IMR-90 (cell line): Measurements from ENCODE around the gene TMUB2. TPM values are rescaled to one million over a fixed set of nuclear protein-coding genes. Genes with fewer than 3 reads are reported as not detected.
A peak's percentile ranks its signal among the peaks of the same experiment; 100 is the strongest.

Experiments used
- ATAC-seq: fragments of 200-7000 bp; cut with Tn5 transposase; 2 replicates; pipeline ENCODE4 v1.9.1; 2020; ENCODE audit warnings: low read depth, mild to moderate bottlenecking, moderate library complexity
- BruUV-seq: library from RNA; stranded (reverse); fragments of 400-500 nt; replicated peaks from 2 replicates; lab custom pipeline; 2021; lab: Mats Ljungman, UMichigan
- CTCF ChIA-PET: fragments of 300-600 bp; formaldehyde crosslinking; extraction: SDS; loops from one replicate; lab custom pipeline; 2021; ENCODE audit warnings: antibody characterized with exemption; lab: Yijun Ruan, JAX
- POLR2A ChIA-PET: fragments of 300-600 bp; sonication (Branson Sonifier 250); formaldehyde crosslinking; loops from one replicate; lab custom pipeline; 2022; ENCODE audit warnings: antibody characterized with exemption; ENCODE audit not compliant: unreplicated experiment; lab: Charles Lee
- DNase-seq: peaks from one replicate; pipeline ENCODE4 v3.0.0; 2013
- H2AFZ ChIP-seq: replicated peaks from 2 replicates; pipeline ENCODE3; 2013; ENCODE audit warnings: low read length, mild to moderate bottlenecking; ENCODE audit not compliant: poor library complexity
- H2AK5ac ChIP-seq: 2 replicates; pipeline ENCODE4 v1.6.1; 2013; ENCODE audit warnings: low read depth, low read length, inconsistent platforms
- H2AK9ac ChIP-seq: replicated peaks from 2 replicates; pipeline ENCODE3; 2013; ENCODE audit warnings: mild to moderate bottlenecking, low read depth, low read length, moderate library complexity; ENCODE audit not compliant: poor library complexity
- H2BK120ac ChIP-seq: 2 replicates; pipeline ENCODE4 v1.6.1; 2013; ENCODE audit warnings: low read depth, low read length, inconsistent platforms
- H2BK15ac ChIP-seq: 3 replicates; pipeline ENCODE4 v1.6.1; 2013; ENCODE audit warnings: low read depth, low read length, inconsistent platforms
- H2BK20ac ChIP-seq: 2 replicates; pipeline ENCODE4 v1.6.1; 2013; ENCODE audit warnings: low read depth, mild to moderate bottlenecking, inconsistent platforms, low read length, moderate library complexity
- H2BK5ac ChIP-seq: 2 replicates; pipeline ENCODE4 v1.6.1; 2013; ENCODE audit warnings: mild to moderate bottlenecking, low read depth, low read length, inconsistent platforms; ENCODE audit not compliant: poor library complexity, severe bottlenecking
- H3K14ac ChIP-seq: replicated peaks from 2 replicates; pipeline ENCODE4 v1.6.1; 2013; ENCODE audit warnings: low read depth, low read length, inconsistent platforms
- H3K18ac ChIP-seq: 2 replicates; pipeline ENCODE4 v1.6.1; 2013; ENCODE audit warnings: low read depth, low read length, control low read depth
- H3K23ac ChIP-seq: 2 replicates; pipeline ENCODE4 v1.6.1; 2013; ENCODE audit warnings: low read depth, low read length, inconsistent platforms
- H3K27ac ChIP-seq: 2 replicates; pipeline ENCODE4 v1.5.1; 2013; ENCODE audit warnings: mild to moderate bottlenecking, control low read depth, low read length; ENCODE audit not compliant: insufficient read depth
- H3K27me3 ChIP-seq: 2 replicates; pipeline ENCODE4 v1.6.1; 2013; ENCODE audit warnings: low read length; ENCODE audit not compliant: control insufficient read depth, insufficient read depth
- H3K36me3 ChIP-seq: 2 replicates; pipeline ENCODE4 v1.6.1; 2013; ENCODE audit warnings: low read length, mixed read lengths; ENCODE audit not compliant: control insufficient read depth, insufficient read depth
- H3K4ac ChIP-seq: 2 replicates; pipeline ENCODE4 v1.6.1; 2013; ENCODE audit warnings: low read depth, low read length, inconsistent platforms
- H3K4me1 ChIP-seq: 2 replicates; pipeline ENCODE4 v1.6.1; 2013; ENCODE audit warnings: low read length, mixed read lengths; ENCODE audit not compliant: control insufficient read depth, insufficient read depth
- H3K4me2 ChIP-seq: 2 replicates; pipeline ENCODE4 v1.6.1; 2013; ENCODE audit warnings: low read depth, mild to moderate bottlenecking, control low read depth, low read length, moderate library complexity
- H3K4me3 ChIP-seq: 2 replicates; pipeline ENCODE4 v1.5.1; 2013; ENCODE audit warnings: low read depth, mild to moderate bottlenecking, control low read depth, low read length, moderate library complexity; ENCODE audit not compliant: insufficient read depth
- H3K56ac ChIP-seq: 2 replicates; pipeline ENCODE4 v1.6.1; 2013; ENCODE audit warnings: low read length, inconsistent platforms; ENCODE audit not compliant: insufficient read depth; ENCODE audit errors: extremely low read depth
- H3K79me1 ChIP-seq, 2 experiments: 2 replicates each; pipeline ENCODE4 v1.6.1; 2013; ENCODE audit warnings: low read length in 2 of 2, inconsistent platforms in 1 of 2, low read depth in 1 of 2
- H3K9ac ChIP-seq: 2 replicates; pipeline ENCODE4 v1.6.1; 2013; ENCODE audit warnings: low read depth, low read length, control low read depth
- H3K9me1 ChIP-seq: 2 replicates; pipeline ENCODE4 v1.6.1; 2013; ENCODE audit warnings: low read length, inconsistent platforms; ENCODE audit not compliant: insufficient read depth
- H3K9me3 ChIP-seq: 2 replicates; pipeline ENCODE4 v1.6.1; 2013; ENCODE audit warnings: low read length; ENCODE audit not compliant: control insufficient read depth, insufficient read depth
- H4K20me1 ChIP-seq: 2 replicates; pipeline ENCODE4 v1.6.1; 2013; ENCODE audit warnings: low read length, inconsistent platforms; ENCODE audit not compliant: insufficient read depth
- H4K5ac ChIP-seq: 2 replicates; pipeline ENCODE4 v1.6.1; 2013; ENCODE audit warnings: mild to moderate bottlenecking, low read depth, low read length, control low read depth
- H4K8ac ChIP-seq, 2 experiments: 2 replicates each; pipeline ENCODE4 v1.6.1; 2013; ENCODE audit warnings: low read depth in 2 of 2, low read length in 2 of 2, control low read depth in 1 of 2, inconsistent platforms in 1 of 2
- H4K91ac ChIP-seq: 2 replicates; pipeline ENCODE4 v1.6.1; 2013; ENCODE audit warnings: low read depth, low read length, inconsistent platforms; ENCODE audit not compliant: insufficient read depth
- CTCF ChIP-seq: conservative IDR thresholded peaks from 2 replicates; pipeline ENCODE4 v1.5.1; 2012; ENCODE audit warnings: mild to moderate bottlenecking, low read depth, low read length, improper control_type of control experiment
- FOS ChIP-seq: fragments of 150-350 bp; IDR thresholded peaks from 2 replicates; pipeline ENCODE4 v1.6.1; 2016; ENCODE audit warnings: low read depth, low read length
- MXI1 ChIP-seq: IDR thresholded peaks from 2 replicates; pipeline ENCODE4 v1.6.1; 2012; ENCODE audit warnings: low read depth, mild to moderate bottlenecking, low read length, moderate library complexity, borderline replicate concordance
- NFE2L2 ChIP-seq: fragments of 150-350 bp; IDR thresholded peaks from 2 replicates; pipeline ENCODE4 v1.6.1; 2016; ENCODE audit warnings: low read depth, mild to moderate bottlenecking, low read length
- POLR2A ChIP-seq: IDR thresholded peaks from 2 replicates; pipeline ENCODE4 v1.6.1; 2012; ENCODE audit warnings: mild to moderate bottlenecking, low read depth, low read length
- whole genome bisulfite sequencing, 2 experiments: methylation state at CpG; one replicate each; pipeline versions ENCODE4 v1.1.5 to v1.1.7; 2013; ENCODE audit warnings: missing lambda C conversion rate in 2 of 2; ENCODE audit not compliant: insufficient read length in 1 of 2; ENCODE audit errors: extremely low coverage in 2 of 2; 5-methylcytosine and 5-hydroxymethylcytosine counted together
- dilution Hi-C: fragments of 300-500 bp; cut with HindIII; formaldehyde crosslinking; loops from one replicate; pipeline ENCODE4 v1.14.3; 2018; ENCODE audit warnings: low sequenced_read_pairs; ENCODE audit not compliant: unreplicated experiment
- in situ Hi-C: fragments of 300-500 bp; cut with MboI; formaldehyde crosslinking; loops from 3 replicates; pipeline ENCODE4 v1.14.3; 2019; ENCODE audit warnings: low sequenced_read_pairs, inconsistent platforms, mixed read lengths
- intact Hi-C: fragments of 100-400 bp; cut with micrococcal nuclease; formaldehyde crosslinking; loops from 2 replicates; pipeline ENCODE4 v1.10.0; 2022
- polyA plus RNA-seq, 3 experiments: library from polyadenylated mRNA; depleted of rRNA; stranded (reverse); fragments of >200 nt; gene quantifications; 2 replicates each; pipeline ENCODE4 v1.2.3, GENCODE V29; 2012; ENCODE audit warnings: low replicate concordance in 1 of 3
- total RNA-seq: library from RNA; depleted of rRNA; stranded (reverse); fragments of >200 nt; gene quantifications from 2 replicates; pipeline ENCODE4 v1.2.3, GENCODE V29; 2012

Gene TMUB2
- total and polyA plus RNA-seq, 2 of the 4 experiments (the other 2 are of a cell fraction): 16.5 to 42.5 TPM

- Histone ChIP-seq H3K9me3 (no peaks in the 10 kb centered on the region), H2BK20ac (no peak overlapping the region), H4K5ac (no peak overlapping the region), H3K4me1 (peaks cover 22% of the 10 kb centered on the region), H3K18ac (no peak overlapping the region), H3K9ac (no peak overlapping the region), H3K79me1 (peaks cover 11 to 48% of the 10 kb centered on the region in 2 experiments; a peak in 3 of 4 replicates), H3K9me1 (peaks cover 26% of the 10 kb centered on the region), H3K27ac (no peak overlapping the region), H3K23ac (no peak overlapping the region), H2BK120ac (no peak overlapping the region), H3K4me3 (no peak overlapping the region), H3K4ac (no peak overlapping the region), H4K8ac (no peak overlapping the region), H4K91ac (no peak overlapping the region), H4K20me1 (peaks cover 21% of the 10 kb centered on the region; the same call in 1 of the 2 replicates), H3K27me3 (no peaks in the 10 kb centered on the region), H2AK9ac (no peak overlapping the region), H3K4me2 (no peak overlapping the region), H2AK5ac (no peak overlapping the region), H3K36me3 (peaks cover 36% of the 10 kb centered on the region), H2BK5ac (no peak overlapping the region), H3K56ac (no peak overlapping the region), H3K14ac (no peak overlapping the region), H2BK15ac (no peak overlapping the region), H2AFZ (no peak overlapping the region)
- dilution Hi-C loops (no loop called here), in situ Hi-C loops (loop anchor here (25.0 kb wide), 2 partner anchors 306 to 431 kb away; partner anchors contain the start of gene GPATCH8), intact Hi-C loops (no loop called here)
- ATAC-seq: no peak
- no peak for DNase-seq
- no TSS peak for BruUV-seq
- TF ChIP-seq FOS (no peak), NFE2L2 (no peak), CTCF (peak; percentile 28; the same call in 1 of the 2 replicates), POLR2A (no peak), MXI1 (no peak)
- 64% methylated on average over 5 of the region's 13 CpGs; no CpG with 5 or more reads in 1 of the 2 experiments for WGBS, 2 experiments
- ChIA-PET POLR2A (interaction anchor here (0.6 kb wide), 1 partner anchor 838 kb away, joined by 3 read pairs; no protein-coding TSS in a partner anchor), CTCF (interaction anchor here (0.7 kb wide), 1 partner anchor 132 kb away, joined by 3 read pairs; no protein-coding TSS in a partner anchor)
Measured at GRCh38 chr17:44205962-44206824, 19.4 kb downstream of the TMUB2 start.
